ENCODE measurements around the gene GRK3. TPM values are rescaled to one million over a fixed set of nuclear protein-coding genes. Genes with fewer than 3 reads are reported as not detected.

GRK3 gene
- total and polyA plus RNA-seq, 2 donors (not counting 3 experiments of a cell fraction or from before 2014, with no cell fraction given): 0.68 to 4.4 TPM

- H2AFZ ChIP-seq (ENCODE audit: low read depth, low read length): no peak overlapping the region
- DNase-seq (ENCODE audit: low read depth, low spot score) (no peak), FAIRE-seq (no peak)
- BruUV-seq (replicated peaks): no TSS peak
- no peak for TF ChIP-seq JUN (IDR thresholded peaks at IDR 0.05; ENCODE audit: borderline replicate concordance, insufficient read depth, insufficient read length, low read depth)
- TF ChIP-seq MAX (IDR thresholded peaks at IDR 0.05; ENCODE audit: insufficient read depth, insufficient read length): no peak
- no peak for TF ChIP-seq GATA2 (IDR thresholded peaks at IDR 0.05; ENCODE audit: insufficient read depth, insufficient read length, low read depth, low read length)
- TF ChIP-seq FOS (IDR thresholded peaks at IDR 0.05; ENCODE audit: borderline replicate concordance, insufficient read depth, low read length): no peak
- TF ChIP-seq MYC (IDR thresholded peaks at IDR 0.05; ENCODE audit: low read depth, low read length): no peak
- TF ChIP-seq POLR2A (IDR thresholded peaks at IDR 0.05; ENCODE audit: low read depth, low read length): no peak
- no peak for TF ChIP-seq POLR2AphosphoS5 (IDR thresholded peaks at IDR 0.05; ENCODE audit: insufficient read depth, low read depth, low read length)
- no peak for TF ChIP-seq CTCF (IDR thresholded peaks at IDR 0.05; ENCODE audit: extremely low read depth in 1 of 2, insufficient read depth in 1 of 2, low read depth in 1 of 2, low read length in 2 of 2)
- no peak for TF ChIP-seq EZH2 (IDR thresholded peaks at IDR 0.05; ENCODE audit: borderline replicate concordance, low read depth, low read length, severe bottlenecking)
- H3K4me3 ChIP-seq (replicated peaks in 1 of 3; ENCODE audit: insufficient read depth in 1 of 3, low read depth in 1 of 3, low read length in 3 of 3): no peak overlapping the region
- H4K20me1 ChIP-seq (replicated peaks; ENCODE audit: control insufficient read depth, extremely low read depth, insufficient read depth, low read length): no peaks in the 10 kb centered on the region
- no peaks in the 10 kb centered on the region for H3K9me1 ChIP-seq (replicated peaks; ENCODE audit: control insufficient read depth, extremely low read depth, insufficient read depth, low read length)
- H3K27me3 ChIP-seq (ENCODE audit: control insufficient read depth in 2 of 2, insufficient read depth in 2 of 2, low read length in 2 of 2): peaks cover 0 to 8% of the 10 kb centered on the region in 2 experiments
- ChIA-PET POLR2A (no interaction called here), CTCF (interaction anchor here (1.1 to 2.6 kb wide), 4 partner anchors 11 to 230 kb away, joined by 3 to 48 read pairs (median 6); no protein-coding TSS in a partner anchor)
- H3K9ac ChIP-seq (replicated peaks; ENCODE audit: extremely low read depth, insufficient read depth, low read length): no peak overlapping the region
- no peaks in the 10 kb centered on the region for H3K4me1 ChIP-seq (ENCODE audit: control insufficient read depth, extremely low read depth, insufficient read depth, low read length)
- no peaks in the 10 kb centered on the region for H3K36me3 ChIP-seq (ENCODE audit: control insufficient read depth in 2 of 2, extremely low read depth in 1 of 2, insufficient read depth in 2 of 2, low read length in 2 of 2)
- H3K9me3 ChIP-seq (replicated peaks; ENCODE audit: control insufficient read depth, insufficient read depth, low read length): no peaks in the 10 kb centered on the region
- dilution Hi-C loops (cut with MboI; ENCODE audit: extremely low pct_ligation_motif_present, low sequenced_read_pairs): no loop called here
- H3K4me2 ChIP-seq (ENCODE audit: insufficient read depth, low read length): no peak overlapping the region
- H3K79me2 ChIP-seq (ENCODE audit: control insufficient read depth, insufficient read depth, low read length): no peaks in the 10 kb centered on the region
- no peak overlapping the region for H3K27ac ChIP-seq (ENCODE audit: insufficient read depth, low read depth, low read length)
- intact Hi-C loops (cut with micrococcal nuclease): no loop called here
Measured at GRCh38 chr22:25542720-25543402, 21.6 kb upstream of the GRK3 start.
